RWPE2 (cell line): ENCODE data around the gene COG6.

ENCODE experiments used
- ATAC-seq: fragments of 200-7000 bp; cut with Tn5 transposase; 3 replicates; pipeline ENCODE4 v1.9.1; 2021; ENCODE audit warnings: low read depth
- DNase-seq: peaks from one replicate; pipeline ENCODE4 v3.0.0-alpha.2; 2020; ENCODE audit warnings: low spot score
- H3K27ac ChIP-seq: fragments of 450-650 bp; 2 replicates; pipeline ENCODE4 v1.5.1; 2017; ENCODE audit warnings: mild to moderate bottlenecking; ENCODE audit not compliant: poor library complexity, severe bottlenecking
- H3K27me3 ChIP-seq: fragments of 250-450 bp; sonication (Bioruptor Pico); 2 replicates; pipeline ENCODE4 v1.5.1; 2021; ENCODE audit warnings: mild to moderate bottlenecking, moderate library complexity; ENCODE audit not compliant: insufficient read depth, poor library complexity, severe bottlenecking
- H3K36me3 ChIP-seq: fragments of 250-450 bp; sonication (Bioruptor Pico); 2 replicates; pipeline ENCODE4 v1.5.1; 2020; ENCODE audit warnings: low read depth, mild to moderate bottlenecking, moderate library complexity
- H3K4me1 ChIP-seq: fragments of 250-450 bp; sonication (Bioruptor Pico); 2 replicates; pipeline ENCODE4 v1.5.1; 2021; ENCODE audit warnings: mild to moderate bottlenecking, moderate library complexity; ENCODE audit not compliant: insufficient read depth, poor library complexity, severe bottlenecking
- H3K4me3 ChIP-seq: fragments of 250-450 bp; sonication (Bioruptor Pico); 2 replicates; pipeline ENCODE4 v1.5.1; 2021; ENCODE audit warnings: mild to moderate bottlenecking, moderate library complexity; ENCODE audit not compliant: severe bottlenecking
- H3K9me3 ChIP-seq: fragments of 250-450 bp; sonication (Bioruptor Pico); 2 replicates; pipeline ENCODE4 v1.5.1; 2021; ENCODE audit warnings: mild to moderate bottlenecking, moderate library complexity; ENCODE audit not compliant: severe bottlenecking
- TF ChIP-seq, protein P1 (sequence below): fragments of 450-650 bp; IDR thresholded peaks from one replicate; pipeline ENCODE4 v1.5.1; 2017; ENCODE audit warnings: mild to moderate bottlenecking, moderate library complexity; ENCODE audit not compliant: poor library complexity, severe bottlenecking

The COG6 gene

DNA sequence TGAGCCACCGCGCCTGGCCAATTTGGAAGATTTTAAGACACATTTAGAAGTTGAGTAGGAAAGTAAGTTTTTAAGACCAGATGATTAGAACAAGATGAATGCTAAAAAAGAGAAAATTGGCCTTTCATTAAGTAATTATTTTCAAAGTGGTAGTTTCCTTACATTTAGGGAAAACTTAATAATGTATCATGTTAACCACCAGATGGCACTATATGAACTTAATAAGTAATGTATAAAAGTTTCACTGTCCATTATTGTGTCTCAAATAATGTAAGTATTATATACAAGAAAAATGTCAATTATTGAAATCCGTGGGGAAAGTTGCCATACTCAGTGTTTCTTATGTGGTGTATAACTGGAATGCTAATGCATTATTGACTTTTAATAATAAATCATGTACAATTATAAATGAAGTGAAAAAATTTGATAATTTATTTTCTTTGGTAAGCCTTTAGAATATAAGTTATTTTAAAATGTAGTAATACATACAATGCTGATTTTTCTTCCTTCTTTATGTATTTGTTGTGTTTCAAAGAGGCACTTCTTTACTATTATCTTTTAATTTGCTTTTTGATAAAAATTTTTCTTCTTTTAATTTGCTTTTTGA, 29.2 kb downstream of the COG6 start:
- DNase-seq (no peak), ATAC-seq (0 out of 3 replicates have a peak, but pooled peaks have one; percentile 29)
- H3K4me3 ChIP-seq: no peak overlapping the region
- H3K36me3 ChIP-seq: peaks cover 32% of the 10 kb centered on the region
- no peaks in the 10 kb centered on the region for H3K4me1 ChIP-seq
- no peak overlapping the region for H3K27ac ChIP-seq
- H3K9me3 ChIP-seq: no peaks in the 10 kb centered on the region
- H3K27me3 ChIP-seq: no peaks in the 10 kb centered on the region
- TF ChIP-seq, protein P1, sequence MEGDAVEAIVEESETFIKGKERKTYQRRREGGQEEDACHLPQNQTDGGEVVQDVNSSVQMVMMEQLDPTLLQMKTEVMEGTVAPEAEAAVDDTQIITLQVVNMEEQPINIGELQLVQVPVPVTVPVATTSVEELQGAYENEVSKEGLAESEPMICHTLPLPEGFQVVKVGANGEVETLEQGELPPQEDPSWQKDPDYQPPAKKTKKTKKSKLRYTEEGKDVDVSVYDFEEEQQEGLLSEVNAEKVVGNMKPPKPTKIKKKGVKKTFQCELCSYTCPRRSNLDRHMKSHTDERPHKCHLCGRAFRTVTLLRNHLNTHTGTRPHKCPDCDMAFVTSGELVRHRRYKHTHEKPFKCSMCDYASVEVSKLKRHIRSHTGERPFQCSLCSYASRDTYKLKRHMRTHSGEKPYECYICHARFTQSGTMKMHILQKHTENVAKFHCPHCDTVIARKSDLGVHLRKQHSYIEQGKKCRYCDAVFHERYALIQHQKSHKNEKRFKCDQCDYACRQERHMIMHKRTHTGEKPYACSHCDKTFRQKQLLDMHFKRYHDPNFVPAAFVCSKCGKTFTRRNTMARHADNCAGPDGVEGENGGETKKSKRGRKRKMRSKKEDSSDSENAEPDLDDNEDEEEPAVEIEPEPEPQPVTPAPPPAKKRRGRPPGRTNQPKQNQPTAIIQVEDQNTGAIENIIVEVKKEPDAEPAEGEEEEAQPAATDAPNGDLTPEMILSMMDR: peak; percentile 54

DNA sequence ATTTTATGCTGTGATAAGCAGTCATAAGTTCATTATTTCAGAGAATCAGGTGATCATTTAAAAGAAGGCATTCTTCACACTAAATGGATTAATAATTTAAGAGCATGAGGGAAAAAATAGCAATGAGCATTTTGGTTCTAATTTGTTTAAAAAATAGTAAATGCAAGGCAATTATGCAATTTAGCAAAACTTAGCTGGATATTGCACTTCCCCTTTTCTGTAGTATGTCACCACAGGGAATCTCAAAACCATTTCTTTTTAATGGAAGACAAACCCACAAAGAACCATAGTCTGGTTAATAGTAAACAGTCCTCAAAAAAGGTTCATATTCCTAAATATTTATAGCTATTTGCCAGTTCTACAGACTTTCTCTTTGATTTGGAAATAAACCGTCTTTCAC, 30.2 kb downstream of the COG6 start:
- ATAC-seq: no peak
- Histone ChIP-seq H3K27me3 (no peaks in the 10 kb centered on the region), H3K4me1 (no peaks in the 10 kb centered on the region), H3K27ac (no peak overlapping the region), H3K4me3 (no peak overlapping the region), H3K9me3 (no peaks in the 10 kb centered on the region), H3K36me3 (peaks cover 25% of the 10 kb centered on the region)
- TF ChIP-seq, protein P1: no peak
- DNase-seq: no peak

DNA sequence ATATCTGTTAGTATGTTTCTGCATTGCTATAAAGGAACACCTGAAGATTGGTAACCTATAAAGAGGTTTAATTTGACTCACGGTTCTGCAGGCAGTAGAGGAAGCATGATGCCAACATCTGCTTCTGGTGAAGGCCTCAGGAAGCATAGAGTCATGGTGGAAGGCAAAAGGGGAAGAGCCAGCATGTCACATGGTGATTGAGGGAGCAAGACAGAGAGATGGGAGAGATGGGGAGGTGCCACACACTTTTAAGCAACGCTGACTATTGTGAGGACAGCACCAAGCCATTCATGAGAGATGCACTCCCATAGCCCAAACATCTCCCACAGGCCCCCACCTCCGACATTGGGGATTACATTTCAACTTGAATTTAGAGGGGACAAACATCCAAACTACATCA, 32.8 kb downstream of the COG6 start:
- H3K36me3 ChIP-seq: peaks cover 17% of the 10 kb centered on the region
- DNase-seq (no peak), ATAC-seq (no peak)
- H3K9me3 ChIP-seq: no peaks in the 10 kb centered on the region
- H3K27ac ChIP-seq: no peak overlapping the region
- H3K4me1 ChIP-seq: no peaks in the 10 kb centered on the region
- TF ChIP-seq, protein P1: no peak
- H3K4me3 ChIP-seq: no peak overlapping the region
- no peaks in the 10 kb centered on the region for H3K27me3 ChIP-seq

DNA sequence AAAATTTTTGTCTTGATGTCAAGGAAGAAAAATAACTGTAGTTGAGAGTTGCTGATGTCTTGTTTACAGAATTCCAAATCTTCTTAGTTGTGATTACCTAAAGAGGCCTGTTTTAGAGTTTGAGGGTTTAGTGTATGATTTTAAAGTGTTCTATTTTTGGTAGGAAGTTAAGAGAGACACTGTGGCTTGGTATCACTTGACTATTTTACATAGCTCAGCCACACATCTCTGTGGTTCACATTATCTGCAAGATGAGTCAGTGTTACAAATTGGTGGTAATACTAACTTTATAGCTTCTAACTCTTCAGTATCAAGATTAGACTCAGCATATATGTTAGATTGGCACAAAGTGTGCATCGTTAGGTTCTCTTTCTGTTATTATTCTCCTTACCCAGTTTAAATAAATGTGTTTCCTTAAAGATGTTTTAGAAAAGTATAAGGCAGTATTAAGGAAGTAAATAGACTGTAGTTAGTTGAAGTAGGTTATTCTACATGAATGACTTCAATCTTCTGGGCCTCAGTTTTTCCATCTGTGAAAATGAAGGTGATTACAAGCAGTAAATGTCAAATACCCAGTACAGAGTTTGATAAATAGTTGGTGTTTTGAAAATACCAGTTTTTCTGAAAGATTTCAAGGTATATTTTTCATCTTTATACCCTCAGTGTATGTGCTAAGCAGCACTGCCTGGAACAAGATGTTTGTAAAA, 33.4 kb downstream of the COG6 start:
- H3K36me3 ChIP-seq: peaks cover 17% of the 10 kb centered on the region
- no peak for DNase-seq
- TF ChIP-seq, protein P1: no peak
- H3K9me3 ChIP-seq: no peaks in the 10 kb centered on the region
- H3K4me1 ChIP-seq: no peaks in the 10 kb centered on the region
- H3K27ac ChIP-seq: no peak overlapping the region
- H3K27me3 ChIP-seq: no peaks in the 10 kb centered on the region
- H3K4me3 ChIP-seq: no peak overlapping the region
- no peak for ATAC-seq
